Type B pancreatic cell (in vitro differentiated cells): Measurements from ENCODE around the gene YBX1. TPM values are rescaled to one million over a fixed set of nuclear protein-coding genes. Genes with fewer than 3 reads are reported as not detected.

ENCODE experiments used
- DNase-seq: peaks from one replicate; pipeline ENCODE4 v3.0.0; 2021; ENCODE audit warnings: mixed read lengths; ENCODE audit not compliant: unreplicated experiment; ENCODE audit errors: extremely low spot score
- H3K27ac Mint-ChIP-seq: 2 replicates; pipeline ENCODE4 v1.8.0; 2021; ENCODE audit warnings: mild to moderate bottlenecking, mixed read lengths
- H3K27me3 Mint-ChIP-seq: 2 replicates; pipeline ENCODE4 v1.8.0; 2021; ENCODE audit warnings: mixed read lengths
- H3K36me3 Mint-ChIP-seq: 2 replicates; pipeline ENCODE4 v1.8.0; 2021; ENCODE audit warnings: mixed read lengths
- H3K4me1 Mint-ChIP-seq: one replicate; pipeline ENCODE4 v1.8.0; 2021; ENCODE audit warnings: mixed read lengths; ENCODE audit not compliant: unreplicated experiment
- H3K4me3 Mint-ChIP-seq: 2 replicates; pipeline ENCODE4 v1.8.0; 2021; ENCODE audit warnings: mild to moderate bottlenecking, mixed read lengths
- H3K9me3 Mint-ChIP-seq: 2 replicates; pipeline ENCODE4 v1.8.0; 2021; ENCODE audit warnings: mixed read lengths
- total RNA-seq: library from RNA; stranded (reverse); gene quantifications from 2 replicates; pipeline ENCODE4 v1.2.1, GENCODE V29; 2021; ENCODE audit warnings: low replicate concordance
- TF ChIP-seq, protein P1 (sequence below): fragments of 200-600 bp; sonication (generic); conservative IDR thresholded peaks from 2 replicates; pipeline ENCODE4 v1.5.0; 2021; ENCODE audit warnings: antibody characterized with exemption, mild to moderate bottlenecking

YBX1 gene
- total RNA-seq, 1 donor from 2014 or later = 709 TPM

GRCh38 chr1:42736571-42737200 is 54.5 kb downstream of the YBX1 start:
- Mint-ChIP-seq H3K4me1 (peaks cover 3% of the 10 kb centered on the region), H3K4me3 (no peak overlapping the region), H3K36me3 (no peaks in the 10 kb centered on the region), H3K27me3 (no peaks in the 10 kb centered on the region), H3K9me3 (no peaks in the 10 kb centered on the region), H3K27ac (no peak overlapping the region)
- DNase-seq = no peak
- TF ChIP-seq, protein P1, sequence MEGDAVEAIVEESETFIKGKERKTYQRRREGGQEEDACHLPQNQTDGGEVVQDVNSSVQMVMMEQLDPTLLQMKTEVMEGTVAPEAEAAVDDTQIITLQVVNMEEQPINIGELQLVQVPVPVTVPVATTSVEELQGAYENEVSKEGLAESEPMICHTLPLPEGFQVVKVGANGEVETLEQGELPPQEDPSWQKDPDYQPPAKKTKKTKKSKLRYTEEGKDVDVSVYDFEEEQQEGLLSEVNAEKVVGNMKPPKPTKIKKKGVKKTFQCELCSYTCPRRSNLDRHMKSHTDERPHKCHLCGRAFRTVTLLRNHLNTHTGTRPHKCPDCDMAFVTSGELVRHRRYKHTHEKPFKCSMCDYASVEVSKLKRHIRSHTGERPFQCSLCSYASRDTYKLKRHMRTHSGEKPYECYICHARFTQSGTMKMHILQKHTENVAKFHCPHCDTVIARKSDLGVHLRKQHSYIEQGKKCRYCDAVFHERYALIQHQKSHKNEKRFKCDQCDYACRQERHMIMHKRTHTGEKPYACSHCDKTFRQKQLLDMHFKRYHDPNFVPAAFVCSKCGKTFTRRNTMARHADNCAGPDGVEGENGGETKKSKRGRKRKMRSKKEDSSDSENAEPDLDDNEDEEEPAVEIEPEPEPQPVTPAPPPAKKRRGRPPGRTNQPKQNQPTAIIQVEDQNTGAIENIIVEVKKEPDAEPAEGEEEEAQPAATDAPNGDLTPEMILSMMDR = no peak

- H3K4me3 Mint-ChIP-seq = no peak overlapping the region
- no peak for DNase-seq
- H3K36me3 Mint-ChIP-seq = no peaks in the 10 kb centered on the region
- peaks cover 3% of the 10 kb centered on the region for H3K4me1 Mint-ChIP-seq
- H3K27me3 Mint-ChIP-seq = no peaks in the 10 kb centered on the region
- no peaks in the 10 kb centered on the region for H3K9me3 Mint-ChIP-seq
- TF ChIP-seq, protein P1 = no peak
- no peak overlapping the region for H3K27ac Mint-ChIP-seq
These were observed 55.0 kb downstream of the YBX1 start for GRCh38 chr1:42737257-42737656.

DNA sequence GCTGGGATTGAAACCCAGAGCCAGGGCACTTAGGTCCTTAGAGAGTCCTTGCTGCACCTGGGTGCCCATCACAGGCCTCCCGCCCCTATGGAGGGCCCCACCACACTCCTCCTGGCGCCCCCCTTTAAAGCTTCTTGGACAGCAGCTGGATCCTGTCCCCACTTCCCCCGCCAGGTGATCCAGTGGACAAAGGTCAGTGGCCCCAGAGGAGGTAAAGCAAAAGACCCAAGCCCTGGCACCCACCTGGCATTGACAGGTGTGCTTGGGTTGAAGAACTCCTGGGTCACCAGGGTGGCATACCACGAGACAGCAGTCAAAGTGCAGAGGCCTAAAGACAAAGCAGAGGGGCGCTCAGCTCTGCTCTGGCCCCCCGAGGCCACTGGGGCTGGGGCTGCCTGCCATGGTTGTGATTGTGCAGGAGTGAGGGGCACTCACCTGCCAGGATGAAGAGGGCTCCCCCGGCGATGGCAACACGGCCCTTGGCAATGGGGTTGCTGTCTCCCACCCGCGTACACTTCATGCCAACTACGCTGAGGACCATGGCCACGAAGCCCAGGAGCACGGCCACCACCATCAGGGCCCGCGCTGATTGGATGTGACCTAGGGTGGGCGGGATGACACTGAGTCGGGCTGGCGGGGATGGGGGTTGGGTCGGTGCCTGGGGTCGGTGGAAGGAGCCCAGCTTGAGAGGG is 55.9 kb downstream of the YBX1 start:
- no peaks in the 10 kb centered on the region for H3K36me3 Mint-ChIP-seq
- TF ChIP-seq, protein P1 = no peak
- no peak overlapping the region for H3K27ac Mint-ChIP-seq
- no peak for DNase-seq
- H3K4me3 Mint-ChIP-seq = no peak overlapping the region
- H3K4me1 Mint-ChIP-seq = peaks cover 7% of the 10 kb centered on the region
- no peaks in the 10 kb centered on the region for H3K9me3 Mint-ChIP-seq
- no peaks in the 10 kb centered on the region for H3K27me3 Mint-ChIP-seq

GRCh38 chr1:42738678-42739226 is 56.5 kb downstream of the YBX1 start:
- H3K4me3 Mint-ChIP-seq = no peak overlapping the region
- no peak for DNase-seq

GRCh38 chr1:42739753-42740700 is 57.8 kb downstream of the YBX1 start, which contains the start of gene CLDN19:
Gene CLDN19, minus strand, starts transcription at chr1:42740236. Its CDS starts 173 bp downstream, at chr1:42740063.
- Mint-ChIP-seq H3K27ac (no peak within 1 kb of the TSS), H3K4me3 (peak within 1 kb of the TSS; percentile 34), H3K9me3 (no peaks in the 10 kb centered on the region), H3K27me3 (no peaks in the 10 kb centered on the region), H3K4me1 (peaks cover 14% of the 10 kb centered on the region), H3K36me3 (no peaks in the 10 kb centered on the region)
- TF ChIP-seq, protein P1 = no peak
- no peak for DNase-seq

More at GRCh38 chr1:42738678-42739226, 56.5 kb downstream of the YBX1 start:
- peaks cover 13% of the 10 kb centered on the region for H3K4me1 Mint-ChIP-seq
- TF ChIP-seq, protein P1 = no peak
- H3K36me3 Mint-ChIP-seq = no peaks in the 10 kb centered on the region
- no peaks in the 10 kb centered on the region for H3K27me3 Mint-ChIP-seq
- H3K9me3 Mint-ChIP-seq = no peaks in the 10 kb centered on the region
- H3K27ac Mint-ChIP-seq = no peak overlapping the region
